ENCODE data around the gene CCR6.

Gene CCR6

GRCh38 chr6:167103041-167103891 lies 19.6 kb upstream of the CCR6 start:
- Histone ChIP-seq H3K9ac (ENCODE audit: low read depth, low read length) (no peak overlapping the region), H3K4me3 (ENCODE audit: low read depth, low read length) (no peak overlapping the region), H3K27me3 (ENCODE audit: control insufficient read depth, insufficient read depth, low read length) (no peaks in the 10 kb centered on the region), H3K36me3 (ENCODE audit: control insufficient read depth, insufficient read depth, low read length) (no peaks in the 10 kb centered on the region), H3K9me3 (ENCODE audit: control insufficient read depth, insufficient read depth, low read length) (no peaks in the 10 kb centered on the region), H3K4me1 (ENCODE audit: control insufficient read depth, insufficient read depth, low read length) (peaks cover 3% of the 10 kb centered on the region)

DNA sequence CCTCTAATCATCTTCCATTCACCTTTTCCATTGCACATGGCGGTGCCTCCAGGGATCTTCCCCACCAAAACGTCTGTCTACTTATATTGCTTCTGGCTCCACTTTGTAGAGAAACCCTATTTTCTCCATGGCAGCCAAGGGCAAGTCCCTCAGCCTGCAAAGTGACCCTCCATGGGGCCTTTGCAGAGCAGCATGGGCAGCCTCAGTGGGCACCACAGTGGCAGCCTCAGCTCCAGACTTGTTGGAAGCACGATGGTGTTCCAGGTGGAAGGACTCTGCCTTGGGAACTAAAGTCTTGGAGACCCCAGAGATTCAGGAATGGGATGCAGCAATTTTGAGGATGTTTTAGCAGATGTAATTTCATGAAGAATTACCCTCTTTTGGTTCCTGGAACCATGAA lies 18.5 kb upstream of the CCR6 start:
- Histone ChIP-seq H3K36me3 (ENCODE audit: control insufficient read depth, insufficient read depth, low read length) (no peaks in the 10 kb centered on the region), H3K4me3 (ENCODE audit: low read depth, low read length) (no peak overlapping the region), H3K9me3 (ENCODE audit: control insufficient read depth, insufficient read depth, low read length) (no peaks in the 10 kb centered on the region), H3K4me1 (ENCODE audit: control insufficient read depth, insufficient read depth, low read length) (no peaks in the 10 kb centered on the region), H3K9ac (ENCODE audit: low read depth, low read length) (no peak overlapping the region), H3K27me3 (ENCODE audit: control insufficient read depth, insufficient read depth, low read length) (no peaks in the 10 kb centered on the region)

DNA sequence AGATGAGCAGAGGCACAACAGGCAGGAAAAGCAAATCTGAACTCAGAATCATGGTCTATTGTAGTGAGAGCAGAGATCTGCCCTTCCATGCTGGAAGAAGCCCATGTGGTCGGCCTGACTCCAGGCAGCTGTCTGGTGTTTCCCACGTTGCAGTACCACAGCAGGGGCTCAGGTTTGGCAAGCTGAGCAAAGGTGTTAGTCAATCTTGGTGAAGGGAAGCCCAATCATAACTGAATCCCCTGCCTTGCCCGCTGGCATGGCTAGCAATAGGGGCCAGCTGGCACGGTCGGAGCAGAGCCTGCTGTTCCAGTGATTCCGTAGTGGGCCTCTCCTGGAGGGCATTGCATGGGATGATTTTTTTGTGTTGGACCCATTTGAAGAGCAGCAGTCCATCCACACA lies 17.8 kb upstream of the CCR6 start:
- Histone ChIP-seq H3K27me3 (ENCODE audit: control insufficient read depth, insufficient read depth, low read length) (no peaks in the 10 kb centered on the region), H3K4me3 (ENCODE audit: low read depth, low read length) (no peak overlapping the region), H3K4me1 (ENCODE audit: control insufficient read depth, insufficient read depth, low read length) (no peaks in the 10 kb centered on the region), H3K9ac (ENCODE audit: low read depth, low read length) (no peak overlapping the region), H3K36me3 (ENCODE audit: control insufficient read depth, insufficient read depth, low read length) (no peaks in the 10 kb centered on the region), H3K9me3 (ENCODE audit: control insufficient read depth, insufficient read depth, low read length) (no peaks in the 10 kb centered on the region)

GRCh38 chr6:167106406-167106805 lies 16.5 kb upstream of the CCR6 start:
- H3K9ac ChIP-seq (ENCODE audit: low read depth, low read length): no peak overlapping the region
- H3K9me3 ChIP-seq (ENCODE audit: control insufficient read depth, insufficient read depth, low read length): no peaks in the 10 kb centered on the region
- no peak overlapping the region for H3K4me3 ChIP-seq (ENCODE audit: low read depth, low read length)
- no peaks in the 10 kb centered on the region for H3K36me3 ChIP-seq (ENCODE audit: control insufficient read depth, insufficient read depth, low read length)
- no peaks in the 10 kb centered on the region for H3K4me1 ChIP-seq (ENCODE audit: control insufficient read depth, insufficient read depth, low read length)
- no peaks in the 10 kb centered on the region for H3K27me3 ChIP-seq (ENCODE audit: control insufficient read depth, insufficient read depth, low read length)

DNA sequence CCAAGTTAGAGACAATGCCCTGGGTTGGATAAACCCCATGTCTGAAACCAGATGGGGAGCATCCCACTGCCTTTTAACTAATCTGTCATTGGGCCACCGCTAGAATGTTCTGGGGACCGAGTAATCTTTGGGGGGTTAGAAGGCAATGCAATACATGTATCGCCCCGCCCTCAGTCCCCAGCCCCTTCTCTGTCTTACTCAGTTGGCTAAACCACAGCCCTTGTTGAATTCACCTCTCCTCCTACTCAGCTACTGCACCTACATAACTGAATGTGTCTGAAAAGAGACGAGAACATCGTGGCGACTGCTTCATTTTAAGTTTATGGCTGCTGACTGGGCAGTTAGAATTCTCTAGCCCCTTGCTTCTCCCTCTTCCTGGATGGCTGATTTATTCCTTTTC lies 15.1 kb upstream of the CCR6 start:
- H3K4me3 ChIP-seq (ENCODE audit: low read depth, low read length): no peak overlapping the region
- H3K9ac ChIP-seq (ENCODE audit: low read depth, low read length): no peak overlapping the region
- H3K4me1 ChIP-seq (ENCODE audit: control insufficient read depth, insufficient read depth, low read length): no peaks in the 10 kb centered on the region
- H3K9me3 ChIP-seq (ENCODE audit: control insufficient read depth, insufficient read depth, low read length): no peaks in the 10 kb centered on the region
- no peaks in the 10 kb centered on the region for H3K27me3 ChIP-seq (ENCODE audit: control insufficient read depth, insufficient read depth, low read length)
- no peaks in the 10 kb centered on the region for H3K36me3 ChIP-seq (ENCODE audit: control insufficient read depth, insufficient read depth, low read length)

DNA sequence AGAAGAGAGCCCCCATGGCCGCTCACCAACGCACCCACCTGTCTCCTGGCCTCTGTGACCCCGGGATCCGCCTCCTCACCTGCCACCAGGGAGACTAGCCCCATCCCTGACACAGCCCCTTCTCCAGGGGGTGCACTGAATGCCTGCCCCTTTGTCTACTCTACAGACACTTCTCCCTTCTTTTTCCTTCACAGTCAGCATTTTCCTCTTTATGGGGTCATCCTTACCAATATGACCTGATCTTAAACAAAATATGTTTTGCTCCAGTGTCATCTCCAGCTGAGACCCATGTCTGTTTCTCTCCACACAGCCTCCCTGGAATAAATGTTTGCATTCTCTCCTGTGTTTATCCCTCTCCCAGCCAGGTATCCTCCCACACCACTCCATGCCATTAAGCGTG lies 14.6 kb upstream of the CCR6 start:
- Histone ChIP-seq H3K4me3 (ENCODE audit: low read depth, low read length) (no peak overlapping the region), H3K9ac (ENCODE audit: low read depth, low read length) (no peak overlapping the region), H3K36me3 (ENCODE audit: control insufficient read depth, insufficient read depth, low read length) (no peaks in the 10 kb centered on the region), H3K4me1 (ENCODE audit: control insufficient read depth, insufficient read depth, low read length) (no peaks in the 10 kb centered on the region), H3K9me3 (ENCODE audit: control insufficient read depth, insufficient read depth, low read length) (no peaks in the 10 kb centered on the region), H3K27me3 (ENCODE audit: control insufficient read depth, insufficient read depth, low read length) (no peaks in the 10 kb centered on the region)

GRCh38 chr6:167109651-167110050 lies 13.2 kb upstream of the CCR6 start:
- Histone ChIP-seq H3K36me3 (ENCODE audit: control insufficient read depth, insufficient read depth, low read length) (no peaks in the 10 kb centered on the region), H3K4me3 (ENCODE audit: low read depth, low read length) (no peak overlapping the region), H3K9ac (ENCODE audit: low read depth, low read length) (no peak overlapping the region), H3K4me1 (ENCODE audit: control insufficient read depth, insufficient read depth, low read length) (no peaks in the 10 kb centered on the region), H3K9me3 (ENCODE audit: control insufficient read depth, insufficient read depth, low read length) (no peaks in the 10 kb centered on the region), H3K27me3 (ENCODE audit: control insufficient read depth, insufficient read depth, low read length) (no peaks in the 10 kb centered on the region)

GRCh38 chr6:167111597-167111996 lies 11.3 kb upstream of the CCR6 start:
- Histone ChIP-seq H3K4me3 (ENCODE audit: low read depth, low read length) (no peak overlapping the region), H3K27me3 (ENCODE audit: control insufficient read depth, insufficient read depth, low read length) (no peaks in the 10 kb centered on the region), H3K9me3 (ENCODE audit: control insufficient read depth, insufficient read depth, low read length) (no peaks in the 10 kb centered on the region), H3K9ac (ENCODE audit: low read depth, low read length) (no peak overlapping the region), H3K4me1 (ENCODE audit: control insufficient read depth, insufficient read depth, low read length) (no peaks in the 10 kb centered on the region), H3K36me3 (ENCODE audit: control insufficient read depth, insufficient read depth, low read length) (no peaks in the 10 kb centered on the region)

DNA sequence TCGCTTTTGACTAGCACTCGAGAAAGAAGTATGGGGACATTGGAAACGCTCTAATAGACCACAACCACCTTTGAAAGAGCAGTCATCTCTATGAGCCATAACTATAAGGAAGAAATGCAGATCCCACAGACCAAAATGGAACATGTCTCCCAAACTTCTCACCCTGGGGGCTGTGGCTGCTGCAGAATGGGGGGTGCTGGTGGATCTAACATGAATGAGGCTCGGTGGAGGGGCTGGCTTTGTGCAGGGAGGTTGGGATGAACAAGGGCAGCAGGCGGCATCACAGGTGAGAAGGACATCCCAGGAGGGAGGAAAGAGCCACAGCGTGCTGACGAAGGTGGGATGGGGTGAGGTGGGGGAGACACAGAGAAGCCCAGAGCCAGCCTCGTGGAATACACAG lies 10.5 kb upstream of the CCR6 start:
- Histone ChIP-seq H3K9ac (ENCODE audit: low read depth, low read length) (no peak overlapping the region), H3K4me3 (ENCODE audit: low read depth, low read length) (no peak overlapping the region), H3K9me3 (ENCODE audit: control insufficient read depth, insufficient read depth, low read length) (no peaks in the 10 kb centered on the region), H3K36me3 (ENCODE audit: control insufficient read depth, insufficient read depth, low read length) (no peaks in the 10 kb centered on the region), H3K27me3 (ENCODE audit: control insufficient read depth, insufficient read depth, low read length) (no peaks in the 10 kb centered on the region), H3K4me1 (ENCODE audit: control insufficient read depth, insufficient read depth, low read length) (no peaks in the 10 kb centered on the region)

DNA sequence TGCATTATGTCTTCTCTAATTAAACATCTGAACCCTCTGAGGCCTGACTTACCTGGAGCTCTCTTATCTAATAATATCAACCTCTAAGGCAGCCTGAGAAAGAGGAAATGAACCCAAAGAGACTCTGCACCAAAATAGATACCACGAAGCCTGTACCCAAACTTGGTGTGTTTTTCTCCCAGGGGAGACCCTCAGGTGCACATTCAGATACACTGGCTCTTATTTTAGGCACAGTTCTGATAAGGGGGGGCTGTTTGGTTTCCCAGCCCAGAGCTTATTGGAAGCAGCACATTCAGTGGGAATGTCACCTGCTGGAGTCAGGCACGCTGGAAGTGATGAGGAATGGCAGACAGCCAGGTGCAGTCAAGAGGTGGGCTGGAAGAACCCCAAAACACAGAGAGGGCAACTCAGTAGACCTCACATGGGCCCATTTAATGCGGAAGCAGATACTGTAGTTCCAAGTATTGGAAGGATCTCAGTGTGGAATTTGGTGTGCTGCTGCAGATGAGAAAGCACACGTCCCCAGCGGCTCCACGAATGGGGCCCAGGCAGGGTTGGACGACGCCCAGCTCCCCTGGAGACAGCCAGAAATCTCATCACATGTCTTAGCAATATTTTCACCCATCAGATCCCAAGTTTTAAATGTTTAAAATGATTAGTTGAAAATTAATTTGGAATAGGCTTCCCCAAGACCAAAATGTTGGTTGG lies 9.7 kb upstream of the CCR6 start:
- Histone ChIP-seq H3K27me3 (ENCODE audit: control insufficient read depth, insufficient read depth, low read length) (no peaks in the 10 kb centered on the region), H3K4me3 (ENCODE audit: low read depth, low read length) (no peak overlapping the region), H3K4me1 (ENCODE audit: control insufficient read depth, insufficient read depth, low read length) (no peaks in the 10 kb centered on the region), H3K9me3 (ENCODE audit: control insufficient read depth, insufficient read depth, low read length) (no peaks in the 10 kb centered on the region), H3K36me3 (ENCODE audit: control insufficient read depth, insufficient read depth, low read length) (no peaks in the 10 kb centered on the region), H3K9ac (ENCODE audit: low read depth, low read length) (no peak overlapping the region)

DNA sequence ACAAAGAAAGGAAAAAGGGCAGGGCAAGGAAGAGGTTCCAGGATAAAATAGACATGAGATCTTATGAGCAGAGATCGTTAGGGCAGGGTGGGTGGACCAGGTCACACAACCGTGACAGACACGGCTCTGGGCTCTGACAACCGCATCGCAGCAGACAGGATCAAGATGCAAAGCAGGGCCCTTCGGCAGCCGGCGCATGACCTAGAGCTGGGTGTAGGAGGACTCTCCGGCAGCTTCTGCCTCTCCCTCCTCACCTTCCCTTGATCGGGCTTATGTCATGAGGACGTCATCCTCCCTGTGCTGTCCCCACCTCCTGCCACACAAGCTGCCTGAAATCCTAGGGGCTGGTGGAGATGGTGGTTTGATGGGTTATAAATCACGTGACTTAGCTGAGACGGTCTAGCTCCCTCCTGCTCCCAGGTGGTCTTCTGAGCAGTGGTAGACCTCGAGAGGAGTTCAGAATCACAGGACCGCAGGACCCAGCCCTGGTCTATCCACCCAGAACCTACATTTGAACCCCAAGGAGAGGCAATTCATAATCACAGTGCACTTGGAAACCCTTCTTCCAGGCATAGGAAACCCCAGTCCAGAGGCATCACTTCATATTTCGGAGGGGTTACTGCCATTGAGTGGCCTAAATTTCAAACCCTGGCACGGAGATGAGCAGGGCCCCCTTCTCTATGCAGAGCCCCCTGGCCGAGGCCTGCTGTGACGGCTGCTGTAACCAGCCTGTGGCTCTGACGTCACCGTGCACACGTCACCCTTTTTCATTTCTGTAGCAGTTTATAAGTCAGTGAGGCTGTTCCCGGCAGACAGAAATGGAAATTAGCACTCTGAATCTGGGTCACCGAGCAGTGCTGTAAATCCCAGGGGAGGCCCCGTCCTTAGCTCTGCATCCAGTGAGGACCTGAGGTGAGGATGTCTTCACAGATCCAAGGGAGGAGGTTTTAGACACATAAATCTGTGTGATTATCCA lies 8.7 kb upstream of the CCR6 start:
- Histone ChIP-seq H3K4me1 (ENCODE audit: control insufficient read depth, insufficient read depth, low read length) (no peaks in the 10 kb centered on the region), H3K27me3 (ENCODE audit: control insufficient read depth, insufficient read depth, low read length) (no peaks in the 10 kb centered on the region), H3K9me3 (ENCODE audit: control insufficient read depth, insufficient read depth, low read length) (no peaks in the 10 kb centered on the region), H3K36me3 (ENCODE audit: control insufficient read depth, insufficient read depth, low read length) (no peaks in the 10 kb centered on the region), H3K4me3 (ENCODE audit: low read depth, low read length) (no peak overlapping the region), H3K9ac (ENCODE audit: low read depth, low read length) (no peak overlapping the region)
